Sigmoid colon (tissue), 7 donors: ENCODE data around the gene SLC17A7. TPM values are rescaled to one million over a fixed set of nuclear protein-coding genes. Genes with fewer than 3 reads are reported as not detected.

Experiments
- DNase-seq: peaks from one replicate; pipeline ENCODE4 v3.0.0-alpha.2; 2019
- H3K27ac ChIP-seq, 4 donors: fragments of 200-600 bp; sonication (generic); one replicate each; pipeline ENCODE4 v1.5.1; 2016 to 2019; ENCODE audit warnings: mild to moderate bottlenecking in 1 of 4
- H3K27me3 ChIP-seq, 3 donors: fragments of 200-600 bp; sonication (generic); one replicate each; pipeline ENCODE4 v1.5.1; 2019; ENCODE audit warnings: mild to moderate bottlenecking in 1 of 3
- H3K36me3 ChIP-seq, 4 donors: fragments of 200-600 bp; sonication (generic); one replicate each; pipeline ENCODE4 v1.5.1; 2016 to 2019
- H3K4me1 ChIP-seq, 4 donors: fragments of 200-600 bp; sonication (generic); one replicate each; pipeline ENCODE4 v1.5.1; 2017 to 2019
- H3K4me3 ChIP-seq, 4 donors: fragments of 200-600 bp; sonication (generic); one replicate each; pipeline ENCODE4 v1.5.1; 2017 to 2019; ENCODE audit warnings: mild to moderate bottlenecking in 2 of 4, moderate library complexity in 1 of 4
- H3K9me3 ChIP-seq, 4 donors: fragments of 200-600 bp in 3 of 4; sonication (generic) in 3 of 4; one replicate each; pipeline versions ENCODE4 v1.5.1 to v1.6.1; 2013 to 2019
- EP300 ChIP-seq, 4 donors: sonication (generic); formaldehyde crosslinking; IDR thresholded peaks; one replicate each; pipeline ENCODE4 v1.6.1; 2017; ENCODE audit warnings: antibody characterized with exemption in 4 of 4
- POLR2A ChIP-seq, 2 donors: fragments of 450-650 bp; IDR thresholded peaks; one replicate each; pipeline ENCODE4 v1.6.1; 2016; ENCODE audit warnings: antibody characterized with exemption in 2 of 2, mild to moderate bottlenecking in 2 of 2, moderate library complexity in 2 of 2
- POLR2AphosphoS5 ChIP-seq, 4 donors: sonication (generic); formaldehyde crosslinking; IDR thresholded peaks; one replicate each; pipeline ENCODE4 v1.6.1; 2017; ENCODE audit warnings: antibody characterized with exemption in 4 of 4
- WGBS, 2 donors: extraction: QIAGEN DNeasy Blood & Tissue Kit; methylation state at CpG; one replicate each; pipeline ENCODE4 v1.1.7; 2013; 5-methylcytosine and 5-hydroxymethylcytosine counted together
- intact Hi-C: fragments of 100-400 bp; cut with DNase I; formaldehyde crosslinking; loops from one replicate; pipeline ENCODE4 v1.15.1; 2023
- polyA plus RNA-seq, 3 donors: library from polyadenylated mRNA; stranded (reverse); fragments of 200-250 nt; gene quantifications; one replicate each; pipeline ENCODE4 v1.2.3, GENCODE V29; 2013
- total RNA-seq, 4 donors: library from RNA; depleted of rRNA; stranded (reverse); fragments of >200 nt; gene quantifications; one replicate each; pipeline ENCODE4 v1.1.0, GENCODE V29; 2016
- TF ChIP-seq, protein P1 (sequence below), 4 experiments: fragments of 450-650 bp in 3 of 4; fragments of 200-600 bp in 1 of 4; IDR thresholded peaks; one replicate each; pipeline ENCODE4 v1.5.1; 2016 to 2019; ENCODE audit warnings: antibody characterized with exemption in 4 of 4, mild to moderate bottlenecking in 3 of 4, moderate library complexity in 2 of 4
- donor health status: healthy with polysubstance abuse.
- donor health status: Bipolar disorder and iron deficiency.
- donor health status: healthy.

The SLC17A7 gene
- total and polyA plus RNA-seq, 7 donors = 0.23 to 1.8 (median 0.62) TPM; not detected in 1

DNA sequence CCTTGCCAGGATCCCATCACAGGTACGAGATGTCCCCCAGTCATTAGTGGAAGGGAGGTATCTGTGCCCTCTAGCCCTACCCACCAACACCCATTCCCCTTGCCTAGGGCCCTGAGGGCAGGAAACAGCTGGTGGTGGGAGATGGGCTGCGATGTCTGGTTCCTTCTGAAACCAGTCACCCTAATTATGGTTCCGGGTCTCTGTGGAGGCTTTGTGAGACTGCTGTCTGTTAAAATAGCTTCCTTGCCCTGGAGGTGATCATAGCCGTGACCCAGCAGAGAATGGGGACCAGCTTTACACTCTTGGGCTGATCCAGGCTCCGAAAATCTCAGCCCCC lies 17.2 kb upstream of the SLC17A7 start:
- H3K4me1 ChIP-seq = peaks cover 0 to 15% (median 11%) of the 10 kb centered on the region in 4 donors
- H3K27ac ChIP-seq = peak overlapping the region in 2 of 4 donors; percentile 1 to 72
- no peaks in the 10 kb centered on the region for H3K9me3 ChIP-seq
- intact Hi-C loops = loop anchor here (10.0 kb wide), 2 partner anchors 374 to 566 kb away; partner anchors contain the start of genes SNRNP70, VRK3 and ZNF473
- no peaks in the 10 kb centered on the region for H3K27me3 ChIP-seq
- 84 to 90% methylated on average over 5 of the region's 5 CpGs for WGBS, 2 donors
- H3K4me3 ChIP-seq = no peak overlapping the region
- no peak for TF ChIP-seq EP300 (IDR thresholded peaks at IDR 0.05)
- peaks cover 0 to 30% (median 4%) of the 10 kb centered on the region in 4 donors for H3K36me3 ChIP-seq
- no peak for DNase-seq

DNA sequence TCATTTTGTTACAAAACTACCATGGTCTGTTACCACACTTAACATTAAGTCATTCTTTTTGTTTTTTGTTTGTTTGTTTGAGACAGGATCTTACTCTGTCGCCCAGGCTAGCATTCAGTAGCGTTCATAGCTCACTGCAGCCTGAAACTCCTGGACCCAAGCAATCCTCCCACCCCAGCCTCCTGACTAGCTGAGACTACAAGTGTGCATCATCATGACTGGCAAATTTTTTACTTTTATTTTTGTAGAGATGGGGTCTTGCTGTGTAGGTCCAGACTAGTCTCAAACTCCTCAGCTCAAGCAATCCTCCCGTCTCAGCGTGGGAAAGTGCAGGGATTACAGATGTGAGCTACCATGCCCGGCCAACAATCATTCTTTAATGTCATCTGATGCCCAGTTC lies 15.0 kb upstream of the SLC17A7 start:
- 81 to 85% methylated on average over 5 of the region's 5 CpGs for WGBS, 2 donors
- Histone ChIP-seq H3K36me3 (peaks cover 0 to 19% (median 4%) of the 10 kb centered on the region in 4 donors), H3K27ac (peak overlapping the region; percentile 49 to 72 (median 55)), H3K4me1 (peaks cover 0 to 24% (median 11%) of the 10 kb centered on the region in 4 donors), H3K27me3 (no peaks in the 10 kb centered on the region), H3K9me3 (no peaks in the 10 kb centered on the region), H3K4me3 (no peak overlapping the region)
- no peak for DNase-seq
- intact Hi-C loops = loop anchor here (10.0 kb wide), 2 partner anchors 372 to 568 kb away; partner anchors contain the start of genes SNRNP70, VRK3 and ZNF473
- TF ChIP-seq EP300 (IDR thresholded peaks at IDR 0.05) (no peak), POLR2A (IDR thresholded peaks at IDR 0.05) (no peak), POLR2AphosphoS5 (IDR thresholded peaks at IDR 0.05) (no peak)
- TF ChIP-seq, protein P1, sequence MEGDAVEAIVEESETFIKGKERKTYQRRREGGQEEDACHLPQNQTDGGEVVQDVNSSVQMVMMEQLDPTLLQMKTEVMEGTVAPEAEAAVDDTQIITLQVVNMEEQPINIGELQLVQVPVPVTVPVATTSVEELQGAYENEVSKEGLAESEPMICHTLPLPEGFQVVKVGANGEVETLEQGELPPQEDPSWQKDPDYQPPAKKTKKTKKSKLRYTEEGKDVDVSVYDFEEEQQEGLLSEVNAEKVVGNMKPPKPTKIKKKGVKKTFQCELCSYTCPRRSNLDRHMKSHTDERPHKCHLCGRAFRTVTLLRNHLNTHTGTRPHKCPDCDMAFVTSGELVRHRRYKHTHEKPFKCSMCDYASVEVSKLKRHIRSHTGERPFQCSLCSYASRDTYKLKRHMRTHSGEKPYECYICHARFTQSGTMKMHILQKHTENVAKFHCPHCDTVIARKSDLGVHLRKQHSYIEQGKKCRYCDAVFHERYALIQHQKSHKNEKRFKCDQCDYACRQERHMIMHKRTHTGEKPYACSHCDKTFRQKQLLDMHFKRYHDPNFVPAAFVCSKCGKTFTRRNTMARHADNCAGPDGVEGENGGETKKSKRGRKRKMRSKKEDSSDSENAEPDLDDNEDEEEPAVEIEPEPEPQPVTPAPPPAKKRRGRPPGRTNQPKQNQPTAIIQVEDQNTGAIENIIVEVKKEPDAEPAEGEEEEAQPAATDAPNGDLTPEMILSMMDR (IDR thresholded peaks at IDR 0.05) = no peak

DNA sequence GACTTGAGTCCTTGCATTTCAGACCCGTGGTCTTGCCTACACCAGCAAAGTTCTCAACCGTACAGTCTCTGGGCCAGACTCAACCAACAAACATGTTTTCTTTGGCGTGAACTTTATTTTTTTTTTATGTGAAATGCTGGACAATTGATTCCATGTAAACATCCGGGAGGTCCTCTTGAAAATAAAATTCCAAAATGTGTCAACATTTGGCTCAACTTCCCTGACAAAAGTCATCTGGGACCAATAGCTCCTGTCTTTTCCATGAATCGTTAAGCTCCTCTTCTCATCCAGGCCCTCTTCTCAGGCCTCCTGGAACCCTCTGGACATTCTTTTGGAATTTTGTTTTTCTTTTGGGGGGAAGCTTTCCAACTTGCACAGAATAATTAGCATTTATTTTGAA lies 14.4 kb upstream of the SLC17A7 start:
- Histone ChIP-seq H3K9me3 (no peaks in the 10 kb centered on the region), H3K36me3 (peaks cover 0 to 18% (median 4%) of the 10 kb centered on the region in 4 donors), H3K27me3 (no peaks in the 10 kb centered on the region), H3K27ac (peak overlapping the region; percentile 49 to 72 (median 55)), H3K4me3 (no peak overlapping the region), H3K4me1 (peaks cover 0 to 30% (median 14%) of the 10 kb centered on the region in 4 donors)
- 77% methylated on average over 5 of the region's 5 CpGs for WGBS, 2 donors
- peak in 1 of 4 donors; percentile 8 for TF ChIP-seq POLR2AphosphoS5 (IDR thresholded peaks at IDR 0.05)
- TF ChIP-seq POLR2A (IDR thresholded peaks at IDR 0.05) = no peak
- intact Hi-C loops = loop anchor here (10.0 kb wide), 2 partner anchors 371 to 569 kb away; partner anchors contain the start of genes SNRNP70, VRK3 and ZNF473
- no peak for DNase-seq

DNA sequence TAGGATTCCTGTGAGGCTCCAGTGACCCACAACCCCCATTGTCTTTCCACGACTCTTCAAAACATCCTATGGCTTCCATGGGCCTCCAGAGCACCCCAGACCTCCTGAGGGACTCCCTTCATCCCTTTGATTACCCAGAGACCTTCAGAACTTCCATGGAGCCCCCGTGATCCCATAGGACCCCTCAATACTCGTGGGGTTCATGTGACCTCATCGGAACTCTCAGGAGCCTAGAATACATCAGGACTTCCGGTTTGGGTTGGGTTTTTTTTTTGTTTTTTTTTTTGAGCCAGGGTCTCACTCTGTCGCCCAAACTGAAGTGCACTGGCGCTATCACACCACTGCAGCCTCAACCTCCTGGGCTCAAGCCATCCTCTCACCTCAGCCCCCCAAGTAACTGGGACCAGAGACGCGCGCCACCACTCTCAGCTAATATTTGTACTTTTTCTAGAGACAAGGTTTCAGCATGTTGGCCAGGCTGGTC lies 12.5 kb upstream of the SLC17A7 start:
- DNase-seq = no peak
- 39 to 41% methylated on average over 10 of the region's 10 CpGs for WGBS, 2 donors
- TF ChIP-seq, protein P1 (IDR thresholded peaks at IDR 0.05) = no peak
- no peak for TF ChIP-seq POLR2AphosphoS5 (IDR thresholded peaks at IDR 0.05)
- no peak for TF ChIP-seq POLR2A (IDR thresholded peaks at IDR 0.05)
- TF ChIP-seq EP300 (IDR thresholded peaks at IDR 0.05) = no peak
- intact Hi-C loops = loop anchor here (5.0 to 10.0 kb wide), 3 partner anchors 369 to 571 kb away; partner anchors contain the start of genes AKT1S1, SNRNP70, TBC1D17 and VRK3
- H3K4me3 ChIP-seq = peak overlapping the region; percentile 51 to 65 (median 52)
- H3K4me1 ChIP-seq = peaks cover 0 to 36% (median 15%) of the 10 kb centered on the region in 4 donors
- no peaks in the 10 kb centered on the region for H3K9me3 ChIP-seq
- H3K27ac ChIP-seq = peak overlapping the region; percentile 96 to 99 (median 97)
- no peaks in the 10 kb centered on the region for H3K27me3 ChIP-seq
- H3K36me3 ChIP-seq = peaks cover 0 to 8% (median 5%) of the 10 kb centered on the region in 4 donors

DNA sequence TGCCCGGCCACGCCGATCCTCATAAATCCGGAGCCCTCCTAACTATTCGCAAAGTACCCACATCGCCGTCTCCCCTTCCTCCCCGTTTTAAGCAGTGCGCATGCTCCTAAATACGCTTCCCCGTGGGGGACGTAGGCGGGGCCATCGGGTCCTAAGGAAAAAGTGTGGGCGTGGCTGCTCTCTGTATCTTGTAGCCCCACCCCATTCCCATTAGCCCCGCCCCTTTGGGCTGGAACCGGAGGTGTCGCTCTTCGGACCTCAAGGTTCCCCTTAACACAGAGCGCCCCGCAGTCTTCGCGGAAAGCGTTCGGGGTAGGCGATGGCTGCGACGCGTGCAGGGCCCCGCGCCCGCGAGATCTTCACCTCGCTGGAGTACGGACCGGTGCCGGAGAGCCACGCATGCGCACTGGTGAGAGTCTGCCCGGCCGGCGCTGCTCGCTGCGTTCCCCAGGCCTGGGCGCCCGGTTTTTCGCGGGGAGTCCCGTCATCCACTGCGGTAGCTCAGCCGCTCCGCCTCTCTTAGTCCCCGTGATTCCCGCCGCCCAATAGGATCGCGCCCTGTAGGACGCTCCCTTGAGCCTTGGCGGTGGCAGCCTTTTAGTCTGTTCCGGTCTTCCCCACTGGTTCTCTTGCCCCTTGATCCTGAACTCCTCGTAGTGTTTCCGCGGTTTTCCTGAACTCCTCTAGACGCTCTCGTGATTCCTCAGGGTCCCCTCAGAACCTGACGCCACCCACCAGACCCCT lies 11.9 kb upstream of the SLC17A7 start, which contains the start of gene ALDH16A1:
Gene ALDH16A1, plus strand, starts transcription at position 213 of the 744 bp plus-strand sequence. Its CDS starts 107 bp downstream, at position 320.
- Histone ChIP-seq H3K27me3 (no peaks in the 10 kb centered on the region), H3K4me1 (peaks cover 0 to 37% (median 16%) of the 10 kb centered on the region in 4 donors), H3K36me3 (peaks cover 0 to 10% (median 6%) of the 10 kb centered on the region in 4 donors), H3K9me3 (no peaks in the 10 kb centered on the region), H3K27ac (peak within 1 kb of the TSS; percentile 96 to 99 (median 97)), H3K4me3 (peak within 1 kb of the TSS; percentile 51 to 66 (median 54))
- WGBS, 2 donors = 0% methylated on average over 66 of the region's 66 CpGs
- TF ChIP-seq EP300 (IDR thresholded peaks at IDR 0.05) (peak in 1 of 4 donors; percentile 31), POLR2A (IDR thresholded peaks at IDR 0.05) (peak; percentile 69 to 89), POLR2AphosphoS5 (IDR thresholded peaks at IDR 0.05) (peak; percentile 90 to 97 (median 96))
- TF ChIP-seq, protein P1 (IDR thresholded peaks at IDR 0.05) = no peak
- DNase-seq = peak; percentile 99
- intact Hi-C loops = loop anchor here (5.0 to 10.0 kb wide), 3 partner anchors 368 to 572 kb away; partner anchors contain the start of genes AKT1S1, SNRNP70, TBC1D17 and VRK3
